ENCODE data around the gene IL17RE. TPM values are rescaled to one million over a fixed set of nuclear protein-coding genes. Genes with fewer than 3 reads are reported as not detected.
"Not testable (repeated sequence)": the region's sequence is repeated elsewhere in the genome, so short reads cannot be mapped to it uniquely, and the experiment has no call there.

Gene IL17RE
- total RNA-seq, 1 experiment from 2014 or later: not detected

GRCh38 chr3:9863058-9863772 is 39.4 kb upstream of the IL17RE start:
- H3K4me1 ChIP-seq (ENCODE audit: low read length): no peaks in the 10 kb centered on the region
- H3K79me2 ChIP-seq (ENCODE audit: low read length): no peaks in the 10 kb centered on the region
- no peak overlapping the region for H2AFZ ChIP-seq (ENCODE audit: low read length)
- no peaks in the 10 kb centered on the region for H3K27me3 ChIP-seq (ENCODE audit: low read length)
- H3K9ac ChIP-seq (ENCODE audit: low read length): no peak overlapping the region
- H3K27ac ChIP-seq (ENCODE audit: low read length): no peak overlapping the region
- H4K20me1 ChIP-seq (ENCODE audit: insufficient read depth, low read depth, low read length): no peaks in the 10 kb centered on the region
- H3K36me3 ChIP-seq (ENCODE audit: insufficient read depth, low read length): no peaks in the 10 kb centered on the region
- H3K9me2 ChIP-seq (replicated peaks; ENCODE audit: insufficient read depth, low read length): no peaks in the 10 kb centered on the region
- no peak overlapping the region for H3K4me3 ChIP-seq (ENCODE audit: low read length)
- no peaks in the 10 kb centered on the region for H3K9me3 ChIP-seq (ENCODE audit: low read length)
- no peak for DNase-seq
- no peak overlapping the region for H3K4me2 ChIP-seq (ENCODE audit: low read depth, low read length, poor library complexity, severe bottlenecking)

- Histone ChIP-seq H3K4me1 (ENCODE audit: low read length) (no peaks in the 10 kb centered on the region), H4K20me1 (ENCODE audit: insufficient read depth, low read depth, low read length) (no peaks in the 10 kb centered on the region), H3K27ac (ENCODE audit: low read length) (no peak overlapping the region), H3K36me3 (ENCODE audit: insufficient read depth, low read length) (no peaks in the 10 kb centered on the region), H3K27me3 (ENCODE audit: low read length) (no peaks in the 10 kb centered on the region), H3K4me3 (ENCODE audit: low read length) (no peak overlapping the region), H3K4me2 (ENCODE audit: low read depth, low read length, poor library complexity, severe bottlenecking) (no peak overlapping the region), H3K9me2 (replicated peaks; ENCODE audit: insufficient read depth, low read length) (no peaks in the 10 kb centered on the region), H3K79me2 (ENCODE audit: low read length) (no peaks in the 10 kb centered on the region), H3K9ac (ENCODE audit: low read length) (no peak overlapping the region), H2AFZ (ENCODE audit: low read length) (no peak overlapping the region), H3K9me3 (ENCODE audit: low read length) (no peaks in the 10 kb centered on the region)
- DNase-seq: no peak
These were observed 38.3 kb upstream of the IL17RE start for GRCh38 chr3:9864200-9864927.

- not testable (repeated sequence) for H3K27me3 ChIP-seq (ENCODE audit: low read length); H3K79me2 ChIP-seq (ENCODE audit: low read length); H3K36me3 ChIP-seq (ENCODE audit: insufficient read depth, low read length); H3K4me3 ChIP-seq (ENCODE audit: low read length); DNase-seq; H2AFZ ChIP-seq (ENCODE audit: low read length); H3K9ac ChIP-seq (ENCODE audit: low read length); H3K9me3 ChIP-seq (ENCODE audit: low read length); H3K9me2 ChIP-seq (replicated peaks; ENCODE audit: insufficient read depth, low read length); H3K4me1 ChIP-seq (ENCODE audit: low read length); H3K27ac ChIP-seq (ENCODE audit: low read length); H3K4me2 ChIP-seq (ENCODE audit: low read depth, low read length, poor library complexity, severe bottlenecking); H4K20me1 ChIP-seq (ENCODE audit: insufficient read depth, low read depth, low read length)
These were observed 37.5 kb upstream of the IL17RE start for GRCh38 chr3:9865125-9865637.

- Histone ChIP-seq H4K20me1 (ENCODE audit: insufficient read depth, low read depth, low read length) (no peaks in the 10 kb centered on the region), H3K9me2 (replicated peaks; ENCODE audit: insufficient read depth, low read length) (no peaks in the 10 kb centered on the region), H3K4me2 (ENCODE audit: low read depth, low read length, poor library complexity, severe bottlenecking) (no peak overlapping the region), H3K27me3 (ENCODE audit: low read length) (no peaks in the 10 kb centered on the region), H3K36me3 (ENCODE audit: insufficient read depth, low read length) (no peaks in the 10 kb centered on the region), H3K9me3 (ENCODE audit: low read length) (no peaks in the 10 kb centered on the region), H3K4me3 (ENCODE audit: low read length) (no peak overlapping the region), H3K9ac (ENCODE audit: low read length) (no peak overlapping the region), H3K4me1 (ENCODE audit: low read length) (no peaks in the 10 kb centered on the region), H3K27ac (ENCODE audit: low read length) (no peak overlapping the region), H3K79me2 (ENCODE audit: low read length) (no peaks in the 10 kb centered on the region), H2AFZ (ENCODE audit: low read length) (no peak overlapping the region)
- DNase-seq: no peak
These were observed 36.0 kb upstream of the IL17RE start for GRCh38 chr3:9866639-9867038.

- Histone ChIP-seq H3K9me2 (replicated peaks; ENCODE audit: insufficient read depth, low read length) (no peaks in the 10 kb centered on the region), H3K4me1 (ENCODE audit: low read length) (no peaks in the 10 kb centered on the region), H2AFZ (ENCODE audit: low read length) (no peak overlapping the region), H3K27me3 (ENCODE audit: low read length) (no peaks in the 10 kb centered on the region), H3K4me2 (ENCODE audit: low read depth, low read length, poor library complexity, severe bottlenecking) (no peak overlapping the region), H3K9me3 (ENCODE audit: low read length) (no peaks in the 10 kb centered on the region), H3K79me2 (ENCODE audit: low read length) (no peaks in the 10 kb centered on the region), H3K36me3 (ENCODE audit: insufficient read depth, low read length) (no peaks in the 10 kb centered on the region), H3K27ac (ENCODE audit: low read length) (no peak overlapping the region), H3K9ac (ENCODE audit: low read length) (no peak overlapping the region), H4K20me1 (ENCODE audit: insufficient read depth, low read depth, low read length) (no peaks in the 10 kb centered on the region), H3K4me3 (ENCODE audit: low read length) (no peak overlapping the region)
- DNase-seq: no peak
These were observed 35.5 kb upstream of the IL17RE start for GRCh38 chr3:9867106-9867505.

GRCh38 chr3:9869955-9870354 is 32.7 kb upstream of the IL17RE start:
- no peaks in the 10 kb centered on the region for H3K79me2 ChIP-seq (ENCODE audit: low read length)
- no peaks in the 10 kb centered on the region for H3K4me1 ChIP-seq (ENCODE audit: low read length)

GRCh38 chr3:9870978-9871377 is 31.7 kb upstream of the IL17RE start:
- no peak overlapping the region for H2AFZ ChIP-seq (ENCODE audit: low read length)

More at GRCh38 chr3:9869955-9870354, 32.7 kb upstream of the IL17RE start:
- Histone ChIP-seq H3K36me3 (ENCODE audit: insufficient read depth, low read length) (no peaks in the 10 kb centered on the region), H3K9ac (ENCODE audit: low read length) (no peak overlapping the region), H3K27ac (ENCODE audit: low read length) (no peak overlapping the region), H3K9me3 (ENCODE audit: low read length) (no peaks in the 10 kb centered on the region), H3K27me3 (ENCODE audit: low read length) (no peaks in the 10 kb centered on the region), H2AFZ (ENCODE audit: low read length) (no peak overlapping the region), H4K20me1 (ENCODE audit: insufficient read depth, low read depth, low read length) (no peaks in the 10 kb centered on the region), H3K4me2 (ENCODE audit: low read depth, low read length, poor library complexity, severe bottlenecking) (no peak overlapping the region), H3K4me3 (ENCODE audit: low read length) (no peak overlapping the region), H3K9me2 (replicated peaks; ENCODE audit: insufficient read depth, low read length) (no peaks in the 10 kb centered on the region)
- DNase-seq: no peak

GRCh38 chr3:9872067-9872466 is 30.6 kb upstream of the IL17RE start:
- not testable (repeated sequence) for H3K4me2 ChIP-seq (ENCODE audit: low read depth, low read length, poor library complexity, severe bottlenecking); H3K9me3 ChIP-seq (ENCODE audit: low read length); H4K20me1 ChIP-seq (ENCODE audit: insufficient read depth, low read depth, low read length); DNase-seq; H3K4me3 ChIP-seq (ENCODE audit: low read length); H3K27me3 ChIP-seq (ENCODE audit: low read length); H3K27ac ChIP-seq (ENCODE audit: low read length); H3K36me3 ChIP-seq (ENCODE audit: insufficient read depth, low read length); H3K79me2 ChIP-seq (ENCODE audit: low read length); H3K9ac ChIP-seq (ENCODE audit: low read length); H3K4me1 ChIP-seq (ENCODE audit: low read length); H2AFZ ChIP-seq (ENCODE audit: low read length); H3K9me2 ChIP-seq (replicated peaks; ENCODE audit: insufficient read depth, low read length)

More at GRCh38 chr3:9870978-9871377, 31.7 kb upstream of the IL17RE start:
- Histone ChIP-seq H3K4me1 (ENCODE audit: low read length) (no peaks in the 10 kb centered on the region), H3K27me3 (ENCODE audit: low read length) (no peaks in the 10 kb centered on the region), H4K20me1 (ENCODE audit: insufficient read depth, low read depth, low read length) (no peaks in the 10 kb centered on the region), H3K4me2 (ENCODE audit: low read depth, low read length, poor library complexity, severe bottlenecking) (no peak overlapping the region), H3K79me2 (ENCODE audit: low read length) (no peaks in the 10 kb centered on the region), H3K9me3 (ENCODE audit: low read length) (no peaks in the 10 kb centered on the region), H3K9me2 (replicated peaks; ENCODE audit: insufficient read depth, low read length) (no peaks in the 10 kb centered on the region), H3K9ac (ENCODE audit: low read length) (no peak overlapping the region), H3K27ac (ENCODE audit: low read length) (no peak overlapping the region), H3K4me3 (ENCODE audit: low read length) (no peak overlapping the region), H3K36me3 (ENCODE audit: insufficient read depth, low read length) (no peaks in the 10 kb centered on the region)
- DNase-seq: no peak

Measured in Karpas-422 (cell line).